GM18907 (cell line): ENCODE data around the gene NOS1.

Source experiments
- ATAC-seq: cut with Tn5 transposase; IDR thresholded peaks from one replicate; pipeline ENCODE4 v1.9.1; 2021; ENCODE audit warnings: mild to moderate bottlenecking, moderate library complexity; ENCODE audit not compliant: unreplicated experiment

Gene NOS1

DNA sequence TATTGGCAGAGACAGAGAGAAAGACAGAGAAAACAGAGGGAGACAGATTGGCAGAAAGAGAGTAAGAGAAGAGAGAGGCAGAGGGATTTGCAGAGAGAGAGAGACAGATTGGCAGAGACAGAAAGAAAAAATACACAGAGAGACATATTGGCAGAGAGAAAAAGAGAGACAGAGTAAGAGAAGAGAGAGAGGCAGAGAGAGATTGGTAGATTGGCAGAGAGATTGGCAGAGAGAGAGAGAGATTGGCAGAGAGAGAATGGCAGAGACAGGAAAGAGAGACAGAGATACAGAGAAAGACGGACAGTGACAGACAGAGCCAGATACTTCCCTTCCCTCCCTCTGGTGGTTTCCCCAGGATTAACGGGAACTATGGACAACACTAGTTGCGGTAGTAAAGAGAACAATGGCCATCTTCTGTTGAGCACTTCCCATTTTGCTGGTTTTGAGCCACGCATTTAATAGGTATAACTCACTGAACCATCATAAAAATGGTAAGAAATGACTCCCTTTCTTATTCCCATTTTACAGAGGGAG lies 2.6 kb upstream of the NOS1 start:
- no peak for ATAC-seq

DNA sequence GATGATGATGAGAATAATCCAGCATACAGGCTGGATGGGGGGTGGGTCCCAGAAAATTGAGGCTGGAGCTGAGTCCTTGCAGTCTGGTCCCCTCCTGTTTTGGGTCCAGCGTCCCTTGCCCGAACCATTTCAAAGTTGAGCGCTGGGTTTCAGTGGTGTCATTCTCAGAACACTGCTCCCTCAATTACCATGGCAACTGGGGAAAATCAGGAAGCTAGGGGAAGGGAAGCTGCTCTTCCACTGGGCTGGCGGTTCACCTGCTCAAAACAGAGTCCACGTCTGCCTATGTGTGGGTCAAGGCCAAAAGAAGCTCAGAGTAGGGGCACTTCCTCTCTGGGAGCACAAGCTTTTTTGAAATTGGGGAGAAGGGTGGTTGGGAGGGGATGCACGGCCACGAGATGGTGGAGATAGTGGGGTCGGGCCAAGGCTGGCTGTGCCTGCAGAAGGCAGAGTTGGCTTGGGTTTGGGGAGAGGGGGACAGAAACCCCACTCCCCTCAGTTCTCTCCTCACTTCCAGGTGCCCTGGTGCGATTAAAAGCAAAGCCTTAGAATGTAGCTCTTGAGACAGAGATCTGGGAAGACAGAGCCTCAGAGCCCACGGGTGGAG lies 1.7 kb upstream of the NOS1 start:
- no peak for ATAC-seq

DNA sequence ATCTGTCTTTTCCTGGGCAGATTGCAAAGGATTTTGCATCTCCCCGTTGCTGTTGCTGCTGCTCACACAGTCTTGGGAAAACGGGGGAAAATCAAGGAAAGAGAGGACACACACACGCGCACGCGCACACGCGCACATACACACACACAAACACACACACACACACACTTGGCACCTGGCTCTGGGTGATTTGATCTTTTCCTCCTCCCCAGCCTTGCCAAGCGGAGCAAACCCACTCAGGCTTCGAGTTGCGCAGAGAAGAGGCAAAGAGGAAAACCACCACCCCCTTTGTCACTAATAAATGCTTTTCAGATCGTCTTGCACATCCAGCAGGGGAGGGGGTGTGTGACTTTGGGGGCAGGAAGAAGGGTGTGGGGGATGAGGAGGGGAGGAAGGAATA lies 965 bp upstream of the NOS1 start:
- no peak for ATAC-seq

DNA sequence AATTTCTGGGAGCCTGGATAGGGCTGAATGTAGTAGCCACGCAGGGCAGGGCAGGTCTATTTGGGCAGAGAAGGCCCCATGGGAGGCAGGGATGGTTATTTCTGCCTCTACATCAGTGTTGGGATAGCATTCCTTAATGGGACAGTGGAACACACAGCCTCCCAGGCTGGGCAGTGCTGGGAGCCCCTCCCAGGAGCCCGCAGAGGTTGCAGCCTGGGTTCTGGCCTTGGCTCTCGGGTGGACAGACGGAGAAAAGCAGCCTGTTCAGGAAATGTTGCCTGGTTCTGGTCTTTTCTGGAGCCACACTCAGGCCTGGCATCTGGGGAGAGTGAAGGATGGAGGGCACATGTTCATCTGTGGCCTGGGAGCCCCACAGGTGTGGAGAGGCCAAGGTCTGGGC lies 479 bp upstream of the NOS1 start:
- ATAC-seq: no peak

DNA sequence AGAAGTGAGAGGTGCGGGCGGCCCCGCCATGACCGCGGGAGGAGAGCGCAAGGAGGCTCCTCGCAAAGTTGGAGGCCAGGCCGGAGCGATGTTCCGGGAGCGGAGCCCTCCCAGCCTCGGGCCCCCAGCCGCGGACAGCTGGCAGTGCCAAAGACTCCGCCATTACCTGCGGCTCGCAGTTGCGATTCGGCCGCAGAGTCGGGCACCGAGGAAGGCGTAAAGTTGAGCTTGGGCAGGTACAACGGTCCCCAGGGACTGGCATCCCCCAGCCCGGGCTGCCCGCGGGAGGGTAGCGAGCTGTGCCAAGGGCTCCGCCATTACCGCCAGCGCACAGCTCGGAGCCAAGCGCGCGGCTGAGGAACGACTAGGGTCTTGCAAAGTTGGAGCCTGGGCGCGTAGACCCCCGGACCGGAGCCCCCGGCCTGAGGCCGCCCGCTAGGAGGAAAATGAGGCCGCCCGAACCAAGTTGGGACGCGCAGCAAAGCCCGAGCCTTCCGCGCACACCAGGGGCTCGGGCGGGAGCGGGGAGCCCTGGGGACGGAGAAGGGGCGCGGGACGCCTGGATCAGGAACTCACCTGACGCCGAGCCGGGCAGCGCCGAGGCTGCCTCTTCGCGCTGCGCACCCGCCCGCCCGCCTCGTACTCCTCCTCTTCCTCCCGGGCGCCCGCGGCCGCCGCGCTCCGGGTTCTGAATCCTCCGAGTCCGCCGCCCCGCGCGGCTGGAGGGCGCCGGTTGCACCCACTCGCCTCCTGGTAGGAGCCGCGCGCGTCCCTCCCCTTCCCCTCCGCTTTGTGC lies 677 bp downstream of the NOS1 start:
- ATAC-seq: no peak

DNA sequence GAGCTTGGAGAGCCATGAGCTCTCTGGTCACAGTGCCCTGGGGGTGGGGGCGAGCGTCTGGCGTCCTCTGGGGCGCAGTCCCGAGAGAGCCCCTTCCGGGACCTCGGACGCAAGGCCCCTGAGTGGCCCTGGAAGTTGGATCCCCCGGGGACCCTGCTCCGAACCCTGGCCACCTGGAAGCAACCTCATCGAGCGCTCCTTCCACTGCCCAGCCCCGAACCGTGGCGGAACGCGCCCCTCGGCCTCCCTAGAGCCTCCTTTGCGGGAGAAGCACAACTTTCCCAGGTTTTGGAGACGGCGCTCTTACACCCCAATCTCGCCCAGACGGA lies 1.2 kb downstream of the NOS1 start:
- no peak for ATAC-seq

DNA sequence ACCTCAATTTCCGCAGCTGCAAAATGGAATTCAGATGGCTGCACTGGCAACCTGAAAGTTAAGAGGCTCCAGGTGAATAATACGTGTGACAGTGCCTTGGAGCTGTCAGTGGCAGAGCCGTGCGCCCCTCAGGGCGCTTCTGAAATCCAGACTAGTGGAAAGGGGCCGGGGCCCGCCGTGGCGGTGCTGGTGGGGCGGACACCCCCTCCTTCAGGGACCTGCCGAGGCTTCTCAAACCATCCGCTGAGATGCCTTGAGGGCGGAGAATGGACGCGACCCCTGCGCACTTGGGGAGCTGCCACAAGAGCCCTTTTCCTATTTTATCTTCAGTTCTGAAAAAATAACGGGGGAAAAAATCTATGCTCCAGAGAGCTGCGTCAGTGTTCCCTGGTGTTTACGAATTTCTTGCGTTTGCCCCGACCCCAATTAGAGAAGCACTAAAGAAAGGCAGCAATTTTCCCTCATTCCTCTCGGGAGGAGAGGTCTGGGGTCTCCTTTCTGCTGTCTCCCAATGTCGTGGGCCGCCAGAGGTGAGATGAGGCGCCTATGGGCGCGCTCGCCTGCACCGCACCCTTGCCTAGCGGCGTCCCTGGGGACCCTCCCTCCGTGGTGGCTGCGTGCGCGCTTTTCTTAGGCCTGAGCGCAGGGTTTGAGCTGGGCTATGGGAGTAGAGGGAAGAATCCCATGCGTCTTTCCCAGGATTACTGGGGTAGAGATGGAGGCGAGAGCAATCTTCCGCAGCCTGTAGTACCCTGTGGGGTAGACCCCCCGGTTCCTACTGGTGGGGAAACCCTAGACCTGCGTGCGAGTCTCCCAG lies 2.2 kb downstream of the NOS1 start:
- ATAC-seq: no peak

DNA sequence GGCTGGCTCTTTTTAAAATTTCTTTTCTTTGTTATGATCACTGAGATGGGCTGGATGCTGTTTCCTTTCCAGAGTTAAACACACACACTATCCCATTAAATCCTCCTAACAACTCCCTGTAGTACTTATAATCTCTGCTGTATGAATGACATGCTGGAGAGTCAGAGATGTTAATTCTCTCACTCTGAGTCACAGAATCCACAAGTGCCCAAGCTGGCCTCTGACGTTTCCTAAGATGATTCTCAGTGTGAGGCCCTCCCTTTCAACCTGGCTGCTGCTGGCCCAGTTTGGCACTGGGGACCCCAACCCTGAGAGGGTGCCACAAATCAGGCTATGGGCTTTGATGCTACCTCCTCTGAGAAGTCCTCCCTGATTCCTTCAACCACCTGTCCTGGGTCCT lies 5.4 kb downstream of the NOS1 start:
- no peak for ATAC-seq

DNA sequence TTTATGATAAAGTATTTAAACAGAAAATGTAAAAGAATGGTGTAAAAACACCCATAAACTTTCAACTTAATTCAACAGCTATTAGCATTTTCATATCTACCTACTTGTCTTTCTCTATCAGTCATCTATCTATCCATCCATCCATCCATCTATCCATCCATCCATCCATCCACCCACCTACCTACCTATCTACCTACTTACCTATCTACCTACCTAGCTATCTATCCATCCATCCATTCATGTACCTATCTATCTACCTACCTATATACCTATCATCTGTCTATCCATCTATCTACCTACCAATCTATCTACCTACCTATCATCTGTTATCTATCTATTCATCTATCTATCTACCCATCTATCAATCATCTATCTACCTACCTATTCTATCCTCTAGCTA lies 8.5 kb downstream of the NOS1 start:
- no peak for ATAC-seq

DNA sequence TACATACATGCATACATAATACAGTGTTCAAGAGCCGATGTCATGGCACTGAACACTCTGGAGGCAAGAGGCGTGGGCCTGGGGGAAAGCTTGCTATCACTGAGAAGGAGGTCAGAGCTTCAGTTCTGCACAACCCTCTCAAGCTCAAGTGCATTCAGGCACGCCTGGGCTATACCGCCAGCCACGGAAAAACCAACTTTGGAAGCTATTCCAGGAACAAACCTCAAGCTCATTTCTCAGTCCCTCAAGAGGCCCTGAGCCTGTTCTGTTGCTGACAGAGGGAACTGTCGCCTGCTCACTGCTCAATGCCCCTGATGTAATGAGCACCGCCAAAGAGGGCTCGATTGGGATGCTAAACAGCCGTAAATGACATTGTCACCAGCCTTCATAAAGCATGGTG lies 9.2 kb downstream of the NOS1 start:
- ATAC-seq: no peak

DNA sequence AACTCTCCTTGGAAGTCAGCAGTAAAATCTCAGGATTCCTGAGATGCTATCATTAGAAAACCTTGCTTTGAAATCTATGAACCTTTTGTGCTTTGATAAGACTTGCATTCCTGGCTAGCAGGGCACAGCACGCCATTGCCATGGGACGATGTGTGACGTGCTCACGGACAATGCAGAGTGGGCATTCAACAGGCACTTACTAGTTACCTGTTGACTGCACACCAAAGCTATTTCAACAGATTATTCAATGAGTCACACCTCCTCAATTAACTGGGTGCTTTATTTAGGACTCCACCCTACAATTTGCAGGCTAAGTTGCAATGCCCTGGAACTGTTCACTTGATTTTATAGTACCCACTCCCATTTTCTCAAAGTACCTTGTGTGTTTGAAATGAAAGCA lies 11.3 kb downstream of the NOS1 start:
- no peak for ATAC-seq

DNA sequence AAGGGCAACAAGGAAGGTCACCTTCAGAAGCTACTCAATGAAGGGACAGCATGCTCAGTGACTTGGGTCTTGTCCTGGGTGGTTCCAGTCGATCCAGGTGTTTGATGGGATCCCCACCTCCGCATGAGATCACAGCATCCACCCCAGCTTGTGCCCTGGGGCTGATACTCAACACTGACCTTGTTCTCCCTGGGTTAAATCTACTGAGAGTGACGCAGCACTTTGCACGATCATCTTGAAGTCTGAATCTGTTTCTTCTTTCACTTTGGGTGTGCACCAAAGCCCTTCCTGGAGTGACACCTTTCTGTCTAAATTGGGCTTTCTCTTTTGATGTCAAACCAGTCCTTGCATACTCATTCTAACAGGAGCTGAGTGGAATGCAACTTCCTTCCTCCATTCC lies 13.8 kb downstream of the NOS1 start:
- ATAC-seq: no peak

DNA sequence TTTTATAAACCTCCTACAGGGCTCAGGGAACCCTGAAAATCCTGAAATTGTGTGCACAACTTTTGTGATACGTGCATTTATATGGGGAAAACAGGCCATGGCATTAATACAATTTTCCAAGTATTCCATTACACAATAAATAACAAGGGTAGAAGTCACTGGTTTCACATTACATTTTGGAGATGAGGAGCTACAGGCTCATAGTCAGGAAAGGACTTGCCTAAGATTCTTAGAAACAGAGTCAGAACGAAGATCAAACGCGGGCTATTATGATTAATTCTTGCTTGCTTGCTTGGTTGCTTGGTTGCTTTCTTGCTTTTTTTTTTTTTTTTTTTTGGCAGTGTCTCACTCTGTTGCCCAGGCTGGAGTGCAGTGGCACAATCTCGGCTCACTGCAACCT lies 16.7 kb downstream of the NOS1 start:
- no peak for ATAC-seq

DNA sequence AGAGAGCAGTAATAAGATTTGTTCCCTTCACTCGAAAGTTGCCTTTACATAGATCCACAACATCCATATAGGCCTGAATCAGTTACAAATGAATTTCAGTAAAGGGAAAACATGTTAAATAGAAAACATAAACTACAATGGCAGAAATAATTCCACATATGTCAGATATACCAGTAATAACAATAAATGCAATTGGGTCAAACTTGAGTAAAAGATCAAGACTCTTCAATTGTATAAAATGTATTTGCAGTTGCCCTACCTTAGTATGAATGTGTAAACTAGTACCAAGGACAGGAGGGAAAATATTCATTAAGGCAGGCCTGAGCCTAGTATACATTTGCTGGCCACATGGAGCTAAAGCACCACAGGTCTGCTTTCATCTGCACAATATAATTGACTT lies 17.6 kb downstream of the NOS1 start:
- no peak for ATAC-seq

DNA sequence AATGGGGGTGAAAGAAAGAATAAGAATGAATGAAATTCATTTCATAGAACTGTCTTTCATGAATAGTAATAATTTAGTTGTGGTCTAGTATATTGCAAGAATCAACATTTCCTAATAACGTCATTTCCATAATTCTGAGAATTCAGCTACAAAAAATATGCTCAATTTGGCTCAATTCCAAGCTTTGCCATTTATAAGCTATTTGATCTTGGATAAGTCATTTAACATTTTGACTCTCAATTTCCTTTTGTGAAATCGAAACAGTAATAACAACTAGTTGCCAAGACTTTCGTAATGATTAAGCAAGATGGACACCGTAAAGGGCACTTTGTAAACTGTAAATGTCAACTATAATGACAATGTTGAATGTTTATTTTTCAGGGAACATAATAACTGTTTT lies 18.1 kb downstream of the NOS1 start:
- ATAC-seq: no peak

DNA sequence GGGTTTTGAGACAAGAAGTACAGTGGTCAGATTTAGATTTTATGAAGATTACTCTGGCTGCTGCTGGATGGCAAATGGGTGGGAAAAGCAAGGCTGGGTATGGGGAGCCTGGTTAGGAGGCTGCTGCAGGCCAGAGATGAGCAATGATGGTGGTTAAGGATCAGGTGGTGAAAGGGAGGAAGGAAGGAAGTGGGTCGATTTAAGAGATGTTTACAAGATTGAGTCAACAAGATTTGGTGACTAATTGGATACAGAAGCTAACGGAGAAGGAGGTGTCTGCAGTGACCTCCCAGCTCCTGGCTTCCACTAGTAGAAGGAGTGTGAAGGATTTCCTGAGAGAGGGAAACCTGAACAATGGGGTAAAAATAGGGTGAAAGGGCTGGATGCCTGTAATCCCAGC lies 18.7 kb downstream of the NOS1 start:
- ATAC-seq: no peak

DNA sequence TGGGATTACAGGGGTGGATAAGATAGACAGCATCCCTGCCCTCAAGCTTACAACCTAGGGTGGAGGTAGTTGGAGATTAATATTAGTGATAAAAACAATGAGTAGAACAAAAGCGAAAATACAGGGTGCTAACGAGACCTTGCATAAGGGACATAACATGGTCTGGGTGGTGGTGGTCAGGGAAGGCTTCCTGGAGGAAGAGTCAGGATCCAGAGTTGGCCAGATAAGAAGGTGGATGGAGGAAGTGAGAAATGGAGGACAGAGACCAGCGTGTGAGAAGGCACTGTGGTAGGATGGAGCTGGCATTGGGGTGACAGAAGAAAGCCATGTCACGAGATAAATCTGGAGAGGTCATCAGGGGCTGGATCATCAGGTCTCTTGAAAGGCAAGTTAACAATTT lies 19.2 kb downstream of the NOS1 start:
- ATAC-seq: no peak

DNA sequence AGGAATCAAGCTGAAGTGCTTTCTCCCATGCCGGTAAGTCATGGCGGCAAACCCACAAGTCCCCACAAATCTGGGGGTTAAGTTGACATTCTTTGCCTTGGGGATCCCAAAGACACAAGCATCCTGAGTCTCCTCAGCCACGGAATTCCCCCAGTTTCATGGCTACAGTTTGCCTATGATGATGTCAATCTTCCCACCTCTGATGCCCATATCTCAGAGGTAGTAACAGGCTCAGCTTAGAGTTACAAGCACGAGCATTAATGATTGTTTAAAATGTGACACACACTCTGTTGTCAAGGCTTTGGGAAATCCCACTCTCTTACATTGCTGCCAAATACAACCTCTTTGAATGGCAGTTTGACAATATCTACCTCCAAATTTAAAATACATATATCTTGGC lies 22.3 kb downstream of the NOS1 start:
- ATAC-seq: no peak

DNA sequence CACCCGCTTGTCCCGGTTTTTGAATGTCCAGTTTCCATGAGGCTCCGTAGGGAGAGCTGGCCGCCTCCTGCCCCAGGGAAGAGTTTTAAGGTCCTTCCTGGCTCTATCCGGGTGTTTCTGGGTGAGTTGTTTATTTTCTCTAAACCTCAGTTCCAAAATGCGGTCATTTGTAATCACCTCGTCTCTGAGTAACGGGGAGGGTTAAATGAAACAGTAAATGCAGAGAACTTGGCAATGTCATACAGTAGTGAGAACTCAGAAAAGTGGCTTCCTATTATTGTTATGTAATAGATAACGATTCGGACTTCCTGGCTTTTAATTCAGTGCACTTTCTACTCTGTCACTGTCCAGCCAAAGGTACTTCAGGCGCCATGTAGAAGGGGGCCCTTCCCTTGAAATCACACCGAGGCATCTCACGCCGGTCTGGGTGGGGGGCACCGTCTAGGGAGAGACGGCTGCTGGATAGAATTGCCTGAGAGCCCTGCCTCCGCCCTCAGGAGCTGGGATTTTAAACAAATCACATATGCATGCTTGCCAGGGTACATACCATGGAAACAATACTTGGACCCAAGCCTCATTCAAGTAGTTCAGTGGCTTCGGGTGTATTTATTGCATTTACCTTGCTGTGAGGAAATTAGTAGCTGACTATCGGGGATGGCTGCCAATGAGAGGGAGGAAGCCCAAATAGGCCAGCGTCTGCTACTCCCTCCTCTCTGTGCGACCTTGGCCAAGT lies 26.4 kb downstream of the NOS1 start:
- ATAC-seq: no peak

DNA sequence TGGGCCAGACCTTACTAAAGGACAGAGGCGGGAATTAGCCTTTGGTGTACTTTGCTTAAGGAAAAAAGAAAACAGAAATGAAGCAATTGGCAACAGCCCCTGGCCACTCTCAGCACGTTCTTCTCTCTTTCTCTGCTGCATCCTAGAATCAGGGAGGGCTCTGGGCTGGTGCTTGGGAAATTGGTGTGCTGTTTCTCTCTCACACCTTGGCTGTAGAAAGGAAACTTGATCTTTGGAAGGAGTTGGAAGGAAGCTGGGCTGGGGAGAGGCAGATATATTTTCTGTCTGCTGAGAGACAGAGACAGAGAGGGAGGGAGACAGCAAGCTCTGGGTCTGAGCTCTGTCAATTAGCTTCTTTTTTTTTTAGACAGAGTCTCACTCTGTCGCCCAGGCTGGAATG lies 27.4 kb downstream of the NOS1 start:
- ATAC-seq: no peak

DNA sequence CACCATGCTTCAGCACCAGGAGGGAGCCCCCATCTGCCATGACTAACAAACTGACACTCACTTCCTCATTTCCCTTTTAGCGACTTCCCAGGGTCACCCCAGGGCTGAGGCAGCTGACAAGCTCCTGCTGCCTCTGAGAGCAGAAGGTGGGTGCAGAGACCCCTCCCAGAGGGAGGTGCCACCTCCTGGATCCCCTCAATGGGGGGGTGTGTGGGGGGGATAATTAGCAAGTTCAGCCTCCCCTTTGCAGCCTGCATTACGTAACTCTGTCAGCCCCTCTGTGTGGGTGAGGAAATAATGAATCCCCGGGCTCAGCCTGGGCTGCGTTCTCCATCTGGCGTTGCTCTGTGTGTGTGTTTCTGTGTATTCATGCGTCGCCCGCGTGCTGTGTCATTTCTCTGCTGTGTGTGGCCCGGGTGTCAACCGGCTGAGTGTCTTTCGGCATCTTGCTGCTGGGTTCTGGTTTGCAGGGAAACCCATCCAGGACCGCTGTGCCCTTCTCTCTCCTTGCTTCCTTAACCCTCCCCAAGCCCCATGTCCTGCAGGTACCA lies 28.0 kb downstream of the NOS1 start:
- ATAC-seq: no peak
